HepG2 (cell line): ENCODE data around the gene CTSW. TPM values are rescaled to one million over a fixed set of nuclear protein-coding genes. Genes with fewer than 3 reads are reported as not detected.
A peak's percentile ranks its signal among the peaks of the same experiment; 100 is the strongest.

Experiments
- DZIP1 ChIP-seq: sonication (generic); formaldehyde crosslinking; IDR thresholded peaks from 2 replicates; pipeline ENCODE4 v1.5.0; 2020; ENCODE audit warnings: mild to moderate bottlenecking, missing genetic modification reagents
- GATA4 ChIP-seq: sonication (generic); IDR thresholded peaks from 2 replicates; pipeline ENCODE4 v1.6.1; 2016; ENCODE audit warnings: antibody characterized with exemption, low read depth, borderline replicate concordance
- JDP2 ChIP-seq: sonication (generic); formaldehyde crosslinking; IDR thresholded peaks from 2 replicates; pipeline ENCODE4 v1.8.1; 2022; ENCODE audit warnings: missing genetic modification reagents, borderline replicate concordance
- MAFK ChIP-seq, 2 experiments: IDR thresholded peaks in 1 of 2; conservative IDR thresholded peaks in 1 of 2; 2 replicates each; pipeline ENCODE4 v1.6.1; 2011; ENCODE audit warnings: improper control_type of control experiment in 2 of 2, low read length in 2 of 2
- MXD3 ChIP-seq: IDR thresholded peaks from 2 replicates; pipeline ENCODE4 v1.6.1; 2016; ENCODE audit warnings: mild to moderate bottlenecking, missing biosample characterization, missing genetic modification reagents
- PTBP1 ChIP-seq: fragments of 200-400 bp; formaldehyde crosslinking; IDR thresholded peaks from 2 replicates; pipeline ENCODE4 v1.6.1; 2018; ENCODE audit warnings: low read length, low read depth; ENCODE audit not compliant: poor library complexity, severe bottlenecking
- TRIM24 ChIP-seq: sonication (generic); formaldehyde crosslinking; IDR thresholded peaks from 2 replicates; pipeline ENCODE4 v1.8.0; 2022; ENCODE audit warnings: mild to moderate bottlenecking, missing genetic modification reagents
- YEATS4 ChIP-seq: sonication (generic); formaldehyde crosslinking; IDR thresholded peaks from 2 replicates; pipeline ENCODE4 v1.4.0; 2020; ENCODE audit warnings: missing genetic modification reagents, borderline replicate concordance
- ZBTB40 ChIP-seq, 2 experiments: fragments of 450-650 bp in 1 of 2; sonication (generic) in 1 of 2; formaldehyde crosslinking in 1 of 2; IDR thresholded peaks; 2 replicates each; pipeline versions ENCODE4 v1.6.1 to v1.8.0; 2016 to 2022; ENCODE audit warnings: antibody characterized with exemption in 1 of 2, mild to moderate bottlenecking in 1 of 2, missing genetic modification reagents in 1 of 2
- ZNF639 ChIP-seq: conservative IDR thresholded peaks from 2 replicates; pipeline ENCODE4 v1.6.1; 2018; ENCODE audit warnings: missing genetic modification reagents
- ZNF709 ChIP-seq: sonication (generic); formaldehyde crosslinking; IDR thresholded peaks from 2 replicates; pipeline ENCODE4 v1.5.0; 2020; ENCODE audit warnings: mild to moderate bottlenecking, missing genetic modification reagents
- ZNF777 ChIP-seq: sonication (generic); formaldehyde crosslinking; IDR thresholded peaks from 2 replicates; pipeline ENCODE4 v1.4.0; 2020; ENCODE audit warnings: missing genetic modification reagents
- ZNF883 ChIP-seq: sonication (generic); formaldehyde crosslinking; IDR thresholded peaks from 2 replicates; pipeline ENCODE4 v1.5.1; 2020; ENCODE audit warnings: mild to moderate bottlenecking, missing genetic modification reagents; ENCODE audit errors: not compliant biosample characterization
- polyA plus RNA-seq, 8 experiments: library from polyadenylated mRNA; depleted of rRNA in 3 of 8; stranded (reverse) in 7 of 8; unstranded in 1 of 8; fragments of >200 nt; fragmentation: Illumina TruSeq in 4 of 8; extraction: Trizol in 4 of 8; gene quantifications; 2 replicates each; pipeline versions ENCODE4 v1.2.1 to v1.2.3, GENCODE V29; 2011 to 2016; ENCODE audit warnings: low read depth in 4 of 8, missing spikeins in 1 of 8, mixed read lengths in 1 of 8; ENCODE audit not compliant: insufficient read depth in 1 of 8
- total RNA-seq, 5 experiments: library from RNA; depleted of rRNA; stranded (reverse); fragments of >200 nt; fragmentation: Illumina TruSeq; extraction: Trizol; gene quantifications; 2 replicates each; pipeline ENCODE4 v1.2.3, GENCODE V29; 2016; ENCODE audit warnings: low read depth in 1 of 5

Gene CTSW
- total and polyA plus RNA-seq, 2 of the 13 experiments (the other 11 are each of a cell fraction or from before 2014, with no cell fraction given) = 0.09 TPM; not detected in 1

GRCh38 chr11:65891219-65892136 lies 11.8 kb downstream of the CTSW start (continued):
- TF ChIP-seq ZBTB40 (IDR thresholded peaks at IDR 0.05) = no peak
- no peak; the same call in 1 of the 2 replicates for TF ChIP-seq ZBTB40 (CRISPR knock-in tag; IDR thresholded peaks at IDR 0.05)
- TF ChIP-seq ZNF883 = peak; percentile 24
- no peak for TF ChIP-seq MAFK (conservative IDR thresholded peaks at IDR 0.05 in 1 of 2, IDR thresholded peaks at IDR 0.05 in 1 of 2; ENCODE audit: low read length in 2 of 2)
- TF ChIP-seq GATA4 = peak; percentile 36; the same call in 1 of the 2 replicates
- TF ChIP-seq JDP2 (CRISPR knock-in tag) = no peak
- peak; percentile 70; the same call in 1 of the 2 replicates for TF ChIP-seq YEATS4 (CRISPR knock-in tag)
- TF ChIP-seq MXD3 (CRISPR knock-in tag) = 0 out of 2 replicates have a peak, but pooled peaks have one; percentile 40
- TF ChIP-seq PTBP1 = no peak
- no peak for TF ChIP-seq ZNF639
- TF ChIP-seq DZIP1 = no peak
- peak; percentile 64; the same call in 1 of the 2 replicates for TF ChIP-seq ZNF777 (CRISPR knock-in tag)
- TF ChIP-seq ZNF709 (CRISPR knock-in tag) = no peak
- TF ChIP-seq TRIM24 = no peak
